HG02943 (cell line): Measurements from ENCODE around the gene KCNJ12.
"Not testable (repeated sequence)": the region's sequence is repeated elsewhere in the genome, so short reads cannot be mapped to it uniquely, and the experiment has no call there.

Experiments
- ATAC-seq: cut with Tn5 transposase; IDR thresholded peaks from one replicate; pipeline ENCODE4 v1.9.1; 2021; ENCODE audit warnings: mild to moderate bottlenecking, low read depth, moderate library complexity; ENCODE audit not compliant: unreplicated experiment

KCNJ12 gene

GRCh38 chr17:21404539-21404938, 28.4 kb downstream of the KCNJ12 start:
- ATAC-seq = not testable (repeated sequence)

- ATAC-seq = not testable (repeated sequence)
Measured at GRCh38 chr17:21404956-21405731, 29.0 kb downstream of the KCNJ12 start.

GRCh38 chr17:21405904-21406400, 29.8 kb downstream of the KCNJ12 start:
- ATAC-seq = not testable (repeated sequence)

GRCh38 chr17:21406616-21407404, 30.7 kb downstream of the KCNJ12 start:
- ATAC-seq = not testable (repeated sequence)

- not testable (repeated sequence) for ATAC-seq
Measured at GRCh38 chr17:21407752-21408151, 31.6 kb downstream of the KCNJ12 start.

- not testable (repeated sequence) for ATAC-seq
Measured at GRCh38 chr17:21408224-21408623, 32.1 kb downstream of the KCNJ12 start.

- ATAC-seq = not testable (repeated sequence)
Measured at GRCh38 chr17:21408766-21409300, 32.7 kb downstream of the KCNJ12 start.

- ATAC-seq = not testable (repeated sequence)
Measured at GRCh38 chr17:21409388-21409787, 33.2 kb downstream of the KCNJ12 start.

GRCh38 chr17:21409971-21410370, 33.8 kb downstream of the KCNJ12 start:
- not testable (repeated sequence) for ATAC-seq

GRCh38 chr17:21410371-21410770, 34.2 kb downstream of the KCNJ12 start:
- ATAC-seq = not testable (repeated sequence)

GRCh38 chr17:21410906-21411678, 34.9 kb downstream of the KCNJ12 start:
- ATAC-seq = not testable (repeated sequence)

GRCh38 chr17:21411679-21412205, 35.6 kb downstream of the KCNJ12 start:
- not testable (repeated sequence) for ATAC-seq

GRCh38 chr17:21412207-21412681, 36.1 kb downstream of the KCNJ12 start:
- ATAC-seq = not testable (repeated sequence)

GRCh38 chr17:21413570-21414279, 37.6 kb downstream of the KCNJ12 start:
- not testable (repeated sequence) for ATAC-seq

- not testable (repeated sequence) for ATAC-seq
Measured at GRCh38 chr17:21414616-21415015, 38.5 kb downstream of the KCNJ12 start.

GRCh38 chr17:21415166-21415990, 39.2 kb downstream of the KCNJ12 start:
- ATAC-seq = not testable (repeated sequence)

- not testable (repeated sequence) for ATAC-seq
Measured at GRCh38 chr17:21416471-21416981, 40.4 kb downstream of the KCNJ12 start.

- ATAC-seq = not testable (repeated sequence)
Measured at GRCh38 chr17:21417349-21417748, 41.2 kb downstream of the KCNJ12 start.
